Suppressor macrophage treated with lipopolysaccharide for 4 hours (primary cell): ENCODE data around the gene SPATA46.

Source experiments
- DNase-seq: peaks from one replicate; pipeline ENCODE4 v3.0.0-alpha.2; 2020

SPATA46 gene

DNA sequence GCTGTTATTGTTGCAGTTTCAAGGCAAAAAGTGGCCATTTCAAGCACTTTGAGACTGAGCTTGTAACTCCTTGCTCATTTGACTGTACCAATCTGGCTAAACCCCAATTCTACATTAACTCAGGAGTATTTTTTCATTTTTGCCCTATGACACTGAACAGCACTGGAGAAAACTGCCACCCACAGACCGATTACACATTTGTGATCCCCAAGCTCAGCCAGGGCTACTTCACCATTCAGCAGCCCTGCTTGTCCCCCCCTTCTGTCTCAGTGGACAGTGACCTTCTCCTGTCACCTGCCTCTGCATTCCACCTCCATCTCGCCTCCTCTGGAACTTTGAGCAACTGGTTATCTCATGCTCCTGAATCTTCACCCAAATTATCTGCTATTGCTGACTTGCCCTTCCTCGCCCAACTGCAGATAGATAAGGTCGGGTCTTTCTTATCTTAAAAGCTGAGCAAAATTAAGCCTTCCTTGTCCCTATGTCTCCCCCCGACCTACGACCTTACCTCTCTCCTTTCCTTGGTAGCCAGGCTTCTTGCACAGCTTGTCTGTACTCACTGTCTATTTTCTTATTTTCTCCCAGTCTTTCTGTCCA, 25.3 kb downstream of the SPATA46 start:
- no peak for DNase-seq

DNA sequence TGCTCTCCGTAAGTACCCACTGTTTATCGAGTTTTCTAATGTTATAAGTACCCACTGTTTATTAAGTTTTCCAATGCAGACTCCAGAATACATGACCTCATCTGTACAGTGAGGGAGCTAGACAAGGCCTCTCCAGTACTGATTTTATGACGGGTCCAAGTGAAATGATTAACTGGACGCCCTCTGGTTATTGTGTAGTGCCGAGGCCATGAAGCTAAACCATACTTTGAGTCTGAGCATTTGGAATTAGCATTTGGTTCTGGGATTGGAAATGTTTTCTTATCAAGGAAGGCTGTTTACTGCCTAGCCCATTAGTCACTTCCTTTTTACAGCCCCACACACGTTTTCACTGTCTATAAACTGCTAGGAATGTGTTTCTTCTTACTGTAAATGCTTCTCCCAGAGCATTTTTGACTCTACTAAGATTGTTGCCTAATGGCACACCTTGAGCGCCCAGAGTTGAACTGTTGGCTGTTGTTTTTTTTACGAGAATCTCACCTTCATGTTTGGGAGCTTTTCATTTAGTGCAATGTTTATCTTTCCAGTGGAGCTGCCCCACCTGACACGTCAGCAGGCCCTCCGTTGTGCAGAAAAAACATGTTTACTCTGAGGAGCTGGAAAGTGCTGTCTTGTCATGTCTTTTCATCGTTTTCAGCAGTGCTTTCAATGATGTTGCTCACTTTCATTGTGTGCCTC, 26.9 kb downstream of the SPATA46 start:
- no peak for DNase-seq

DNA sequence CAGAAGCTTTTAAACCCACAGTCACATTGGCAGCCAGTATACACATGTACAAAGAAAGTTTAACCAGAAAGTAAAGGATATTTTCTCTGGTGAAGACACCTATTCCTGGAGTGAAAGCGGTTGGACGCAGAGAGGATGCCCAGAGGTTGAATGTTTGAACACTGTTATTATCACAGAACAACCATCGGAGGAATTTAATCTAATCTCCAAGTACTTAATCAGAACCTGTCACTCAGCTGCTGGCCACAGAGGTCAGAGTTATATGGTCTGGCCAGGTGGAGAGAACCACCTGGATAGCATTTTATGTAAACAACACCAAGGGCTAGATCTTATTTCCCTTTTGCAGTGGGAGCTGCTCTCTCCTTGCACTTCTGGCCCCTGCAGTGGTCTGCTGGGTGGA, 29.4 kb downstream of the SPATA46 start:
- no peak for DNase-seq

DNA sequence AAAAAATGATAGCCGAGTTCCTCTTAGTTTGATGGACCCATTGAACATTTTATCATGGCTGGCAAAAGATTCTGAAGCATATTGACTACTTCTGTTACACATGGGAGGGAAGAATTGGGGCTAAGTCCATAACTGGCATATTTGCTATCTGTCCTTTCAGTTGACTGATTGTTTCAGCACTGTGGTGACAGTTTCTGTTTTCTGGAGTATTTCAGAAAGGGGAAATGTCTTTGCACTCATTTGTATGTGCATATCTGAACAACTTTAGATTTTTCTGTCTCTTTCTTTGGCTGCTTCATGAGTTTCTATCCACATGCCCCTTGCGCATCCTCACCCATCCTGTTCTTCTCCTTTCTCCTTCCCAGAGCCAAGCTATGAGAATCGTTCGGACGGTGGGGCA, 33.2 kb downstream of the SPATA46 start:
- DNase-seq = no peak

DNA sequence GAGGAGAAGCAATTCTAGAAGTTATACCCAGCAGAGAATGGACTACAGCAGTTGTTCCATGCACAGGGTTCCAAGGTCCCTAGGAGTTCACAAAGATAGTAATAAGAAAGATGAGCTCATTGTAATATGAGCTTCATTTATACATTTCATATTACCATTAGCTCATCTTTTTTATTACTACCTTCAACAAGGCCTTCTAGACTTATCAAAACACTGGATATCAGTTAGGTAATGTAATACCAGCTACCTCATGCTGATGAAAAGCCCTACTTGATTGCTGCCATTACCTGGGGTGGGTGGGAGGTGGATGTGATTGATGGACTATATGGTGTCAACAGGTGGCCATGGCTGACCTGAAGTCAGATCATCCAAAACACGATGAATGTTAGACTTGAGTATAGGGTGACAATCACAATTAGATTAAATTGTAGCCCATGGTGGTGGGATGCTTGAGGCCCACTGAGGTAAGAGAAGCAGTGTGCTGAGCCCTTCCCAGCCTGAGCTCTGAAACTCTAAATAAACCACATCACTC, 34.1 kb downstream of the SPATA46 start:
- no peak for DNase-seq

DNA sequence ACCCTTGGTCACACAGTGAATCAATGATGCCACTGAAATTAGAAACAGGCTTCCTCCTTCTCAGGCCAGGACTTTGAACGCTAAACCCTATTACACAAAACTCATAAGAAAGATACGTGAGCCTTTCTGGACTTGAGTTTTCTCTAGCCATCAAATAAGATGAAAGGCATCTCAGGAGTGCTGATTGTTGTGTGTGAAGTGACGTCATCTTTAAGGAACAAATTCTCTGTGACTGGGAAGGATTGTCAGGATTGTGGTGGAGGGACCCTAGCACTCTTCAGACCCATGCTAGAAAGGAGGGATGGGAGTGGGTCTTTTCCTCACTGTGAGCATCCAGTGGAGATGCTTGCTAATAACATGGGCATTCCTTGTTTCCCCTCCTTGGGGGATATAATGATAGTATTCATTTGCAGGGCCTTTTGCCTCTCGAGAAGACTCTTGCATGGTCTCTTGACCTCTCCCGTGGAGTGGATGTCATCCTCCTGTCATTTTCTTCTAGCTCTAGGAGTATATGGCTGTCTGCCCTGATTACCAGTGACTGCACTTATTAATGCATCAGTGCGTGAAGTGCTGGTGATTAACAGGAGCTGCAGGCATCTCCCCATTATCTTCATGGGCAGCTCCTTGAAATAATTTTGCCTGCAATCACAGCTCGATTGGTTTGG, 39.9 kb downstream of the SPATA46 start:
- DNase-seq = no peak

DNA sequence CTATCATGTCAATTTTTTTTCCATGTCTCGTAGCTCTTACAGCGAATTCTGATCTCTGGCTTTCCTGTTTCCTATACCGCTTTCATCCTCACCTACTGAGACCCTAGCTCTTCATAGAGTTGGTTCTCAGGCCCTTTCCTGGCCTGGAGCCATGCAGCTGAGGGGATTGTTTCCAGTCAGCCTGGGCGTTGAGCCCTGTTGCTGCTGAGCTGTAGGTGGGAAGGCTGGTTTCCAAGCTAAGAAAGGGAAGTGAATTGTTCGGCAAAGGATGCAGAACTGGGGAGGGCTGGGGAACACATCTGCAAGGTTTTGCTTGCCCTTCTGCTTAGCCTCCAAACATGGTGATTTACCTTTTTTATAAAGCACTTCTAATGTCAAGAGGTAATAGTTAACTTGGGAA, 41.5 kb downstream of the SPATA46 start:
- DNase-seq = peak; percentile 28

DNA sequence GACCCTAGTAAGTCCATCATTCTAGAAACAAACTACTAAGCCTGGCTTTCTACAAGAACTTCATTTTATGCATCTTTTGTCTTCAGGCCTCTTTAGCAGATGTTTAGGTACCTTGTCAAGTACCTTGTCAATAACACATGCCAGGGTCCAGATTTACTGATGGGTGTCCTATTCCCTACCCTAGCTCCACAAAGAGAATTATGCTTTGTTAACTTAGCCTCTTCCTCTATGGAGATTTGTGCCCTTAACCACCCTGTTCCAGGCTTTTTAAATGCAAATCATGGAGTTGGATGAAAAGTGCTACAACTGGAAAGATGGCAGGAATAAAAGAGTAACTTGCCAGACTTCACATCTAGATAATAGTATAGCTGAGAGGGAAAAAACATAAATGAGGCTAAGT, 42.7 kb downstream of the SPATA46 start:
- no peak for DNase-seq

DNA sequence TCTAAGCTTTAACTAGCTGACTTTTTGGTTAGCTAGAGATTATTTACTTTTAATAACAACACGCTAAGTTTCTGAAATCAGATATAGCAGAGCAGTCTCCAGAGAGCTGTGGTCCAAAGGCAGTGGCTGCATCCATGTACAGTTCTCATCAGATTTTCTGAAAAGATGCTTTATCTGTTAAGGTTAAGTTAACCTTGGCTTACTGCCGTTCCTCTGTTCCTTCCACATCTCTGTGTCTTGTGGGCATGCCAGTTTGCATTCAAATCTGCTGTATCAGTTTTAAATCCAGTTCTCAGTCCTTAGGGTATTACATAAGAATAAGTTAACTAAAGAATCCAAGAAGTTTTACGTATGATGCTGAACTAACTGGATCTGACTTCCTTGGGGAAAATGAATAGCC, 46.8 kb downstream of the SPATA46 start:
- no peak for DNase-seq

DNA sequence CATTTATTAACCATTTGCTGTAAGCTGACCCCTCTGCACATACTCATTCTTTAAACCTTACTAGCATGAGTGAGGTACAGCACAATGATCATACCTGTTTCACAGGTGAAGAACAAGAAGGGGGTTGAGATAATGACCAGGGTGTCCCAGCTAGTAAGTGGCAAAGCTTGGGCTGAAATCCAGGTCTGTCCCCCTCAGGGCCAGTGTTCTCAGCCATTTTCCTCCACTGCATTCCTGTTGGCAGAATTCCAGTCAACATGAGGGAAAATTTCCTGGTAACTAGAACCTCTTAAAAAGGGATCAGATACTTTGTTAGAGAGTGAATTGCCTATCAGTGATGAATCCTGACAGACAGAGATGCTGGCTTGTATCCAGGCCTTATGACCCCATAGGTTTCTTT, 48.1 kb downstream of the SPATA46 start:
- no peak for DNase-seq

DNA sequence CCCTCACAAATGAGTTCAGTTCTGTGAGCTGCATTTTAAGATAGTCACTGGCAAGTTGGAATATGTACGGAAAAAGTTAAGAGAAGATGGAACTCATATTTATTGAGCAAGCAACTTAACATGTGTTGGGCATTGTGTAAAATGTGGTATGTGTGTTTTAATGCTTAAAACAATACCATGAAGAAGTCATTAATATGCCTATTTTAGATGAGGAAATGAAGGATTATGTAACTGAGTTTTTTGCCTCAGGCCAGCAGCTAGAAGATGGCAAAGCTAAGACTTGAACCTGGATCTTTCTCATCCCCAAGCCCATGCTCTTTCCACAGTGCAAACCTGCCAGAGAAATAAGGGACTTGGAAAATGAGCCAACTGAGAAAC, 48.9 kb downstream of the SPATA46 start:
- peak; percentile 35 for DNase-seq

DNA sequence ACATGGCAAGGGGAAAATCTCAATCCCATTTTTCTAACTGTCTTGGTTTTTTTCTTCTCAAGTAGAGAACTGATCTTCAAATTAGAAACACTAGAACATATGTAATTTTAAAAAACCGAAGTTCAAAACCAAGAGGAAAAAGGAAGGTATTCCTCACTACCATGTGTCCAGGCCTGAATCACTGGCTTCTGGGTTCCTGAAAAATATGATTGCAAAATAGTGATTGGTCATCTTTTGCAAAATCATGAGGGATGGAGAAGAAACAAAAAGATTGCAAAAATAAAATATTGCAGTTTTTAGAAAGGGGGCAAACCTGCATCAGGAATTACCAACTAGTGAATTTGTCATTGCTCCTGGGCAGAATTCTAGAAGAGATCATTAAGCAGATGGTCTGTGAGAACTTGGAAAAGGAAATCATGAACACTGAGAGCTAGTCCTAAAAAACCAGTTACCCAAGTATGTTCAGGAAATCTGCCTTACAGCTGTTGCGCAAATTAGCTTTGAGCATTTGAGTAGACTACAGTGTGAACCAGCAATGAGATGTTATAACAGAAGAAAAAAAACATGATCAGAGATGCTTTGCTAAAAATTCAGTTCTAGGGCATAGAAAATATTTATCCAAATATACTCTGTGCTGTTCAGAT, 49.4 kb downstream of the SPATA46 start:
- DNase-seq = peak; percentile 79

DNA sequence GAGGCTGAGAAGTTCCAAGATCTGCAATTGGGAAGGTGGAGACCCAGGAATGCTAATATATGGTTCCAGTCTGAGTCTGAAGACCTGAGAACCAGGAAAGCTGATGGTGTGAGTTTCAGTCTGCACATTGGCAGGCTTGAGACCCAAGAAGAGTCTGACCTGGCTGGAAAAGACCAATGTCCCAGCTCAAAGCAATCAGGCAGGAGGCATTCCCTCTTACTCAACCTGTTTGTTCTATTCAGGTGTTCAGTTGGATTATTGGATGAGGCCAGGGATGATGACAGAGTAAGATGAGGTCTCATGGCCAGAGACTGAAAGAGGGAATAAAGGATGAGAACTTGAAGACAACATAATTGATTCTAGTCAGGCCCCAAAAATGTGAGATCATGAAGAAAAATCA, 50.1 kb downstream of the SPATA46 start:
- DNase-seq = no peak

DNA sequence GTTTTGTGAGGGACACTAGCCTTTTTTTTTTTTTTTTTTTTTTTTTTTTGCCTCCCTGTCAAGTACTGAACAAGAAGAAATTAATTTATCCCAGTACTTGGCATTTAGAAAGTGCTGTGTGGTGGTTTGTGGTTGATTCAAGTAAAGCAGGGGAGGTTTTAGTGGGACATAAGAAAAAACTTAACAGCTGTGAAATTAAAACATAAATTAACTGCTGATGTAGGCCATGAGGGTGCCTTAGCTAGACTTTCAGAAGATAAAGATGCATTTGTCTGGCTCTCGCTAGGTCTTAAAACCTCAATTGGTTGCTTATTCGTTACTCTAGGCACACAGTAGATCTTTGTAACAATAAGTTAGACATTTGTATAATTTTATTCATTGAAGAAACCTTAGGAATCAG, 52.3 kb downstream of the SPATA46 start:
- DNase-seq = no peak
